ENCODE data around the gene KIAA0232. TPM values are rescaled to one million over a fixed set of nuclear protein-coding genes. Genes with fewer than 3 reads are reported as not detected.
"Not testable (repeated sequence)": the region's sequence is repeated elsewhere in the genome, so short reads cannot be mapped to it uniquely, and the experiment has no call there.

Gene KIAA0232
- total RNA-seq, 1 experiment from 2014 or later: 9.0 TPM

GRCh38 chr4:6754481-6755087, 27.9 kb upstream of the KIAA0232 start:
- DNase-seq (ENCODE audit: low read depth): no peak

GRCh38 chr4:6755088-6755753, 27.3 kb upstream of the KIAA0232 start:
- no peak for DNase-seq (ENCODE audit: low read depth)

DNA sequence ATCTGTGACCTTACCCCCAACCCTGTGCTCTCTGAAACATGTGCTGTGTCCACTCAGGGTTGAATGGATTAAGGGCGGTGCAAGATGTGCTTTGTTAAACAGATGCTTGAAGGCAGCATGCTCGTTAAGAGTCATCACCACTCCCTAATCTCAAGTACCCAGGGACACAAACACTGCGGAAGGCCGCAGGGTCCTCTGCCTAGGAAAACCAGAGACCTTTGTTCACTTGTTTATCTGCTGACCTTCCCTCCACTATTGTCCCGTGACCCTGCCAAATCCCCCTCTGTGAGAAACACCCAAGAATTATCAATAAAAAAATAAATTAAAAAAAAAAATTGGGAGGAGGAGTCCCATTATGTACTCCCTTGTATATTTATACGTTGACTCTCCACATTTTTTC, 26.2 kb upstream of the KIAA0232 start:
- DNase-seq (ENCODE audit: low read depth): not testable (repeated sequence)

- no peak for DNase-seq (ENCODE audit: low read depth)
Observed at GRCh38 chr4:6758728-6759127, 23.8 kb upstream of the KIAA0232 start.

GRCh38 chr4:6760865-6761264, 21.7 kb upstream of the KIAA0232 start:
- no peak for DNase-seq (ENCODE audit: low read depth)

DNA sequence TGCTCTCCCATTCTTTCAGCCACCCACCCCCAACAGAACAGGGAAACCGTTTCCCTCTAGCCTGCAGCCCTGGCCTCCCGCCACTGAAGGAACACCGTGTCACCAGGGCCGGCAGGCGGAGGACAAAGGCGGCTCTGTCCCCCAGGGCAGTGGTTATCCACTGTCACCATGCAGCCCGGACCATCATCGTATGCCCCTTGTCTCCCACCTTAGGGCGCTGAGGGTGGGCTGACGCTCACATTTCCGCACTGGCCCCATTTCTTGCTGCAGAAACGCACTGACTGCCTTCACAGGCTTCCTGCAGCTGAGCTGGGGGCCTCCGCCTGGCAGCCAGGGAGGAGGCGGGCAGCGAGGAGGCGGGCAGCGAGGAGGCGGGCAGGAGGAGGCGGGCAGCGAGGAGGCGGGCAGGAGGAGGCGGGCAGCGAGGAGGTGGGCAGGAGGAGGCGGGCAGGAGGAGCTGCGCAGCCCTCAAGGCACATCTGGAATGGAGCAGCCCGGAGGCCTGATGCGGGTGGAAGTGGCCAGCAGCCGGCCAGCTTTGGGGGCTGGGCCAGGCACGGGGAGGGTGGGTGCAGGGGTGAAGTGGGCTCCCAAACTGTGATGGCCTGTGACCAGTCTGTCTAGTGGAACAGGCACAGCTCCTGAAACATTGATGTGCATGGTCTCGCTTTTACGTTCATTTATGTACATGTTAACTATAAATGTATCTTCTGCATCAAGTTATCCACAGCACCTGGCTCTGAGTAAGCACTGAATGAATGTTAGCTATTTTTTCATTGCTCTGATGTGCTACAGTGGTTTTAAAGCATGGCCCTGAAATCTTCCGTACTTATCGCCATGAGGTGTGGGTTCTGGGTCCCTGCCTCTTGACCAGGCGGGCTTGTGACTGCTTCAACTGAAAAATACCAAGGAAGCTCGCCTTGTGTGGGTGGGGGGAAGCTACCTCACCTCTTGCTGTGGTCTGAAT, 20.6 kb upstream of the KIAA0232 start:
- DNase-seq (ENCODE audit: low read depth): peak; percentile 38

DNA sequence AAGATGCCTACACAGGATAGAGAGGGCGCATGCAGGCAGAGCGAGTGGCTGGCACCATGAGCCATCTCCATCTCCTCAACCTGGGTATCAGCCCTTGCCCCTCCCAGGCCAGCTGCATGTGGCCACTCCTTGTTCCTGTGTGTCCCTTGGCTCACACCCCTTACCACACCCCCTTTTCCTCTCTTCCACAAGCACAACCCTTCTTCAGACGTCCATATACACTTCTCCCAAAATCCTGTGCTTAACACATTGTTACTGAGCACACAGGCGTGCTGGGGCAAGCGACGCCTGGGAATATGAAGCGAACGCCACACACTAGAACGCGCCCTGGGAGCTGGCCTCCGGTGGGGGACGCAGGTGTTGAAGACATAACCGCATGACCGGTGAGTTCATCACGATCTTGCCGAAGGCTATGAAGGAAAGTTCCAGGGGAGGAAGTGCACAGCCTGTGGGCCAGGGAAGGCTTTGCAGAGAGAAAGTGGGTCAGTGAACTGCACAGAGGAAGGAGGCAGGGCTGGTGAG, 19.1 kb upstream of the KIAA0232 start:
- DNase-seq (ENCODE audit: low read depth): peak; percentile 67

- no peak for DNase-seq (ENCODE audit: low read depth)
Observed at GRCh38 chr4:6764976-6765620, 17.4 kb upstream of the KIAA0232 start.

- no peak for DNase-seq (ENCODE audit: low read depth)
Observed at GRCh38 chr4:6765703-6766102, 16.8 kb upstream of the KIAA0232 start.

- no peak for DNase-seq (ENCODE audit: low read depth)
Observed at GRCh38 chr4:6767386-6767747, 15.2 kb upstream of the KIAA0232 start.

DNA sequence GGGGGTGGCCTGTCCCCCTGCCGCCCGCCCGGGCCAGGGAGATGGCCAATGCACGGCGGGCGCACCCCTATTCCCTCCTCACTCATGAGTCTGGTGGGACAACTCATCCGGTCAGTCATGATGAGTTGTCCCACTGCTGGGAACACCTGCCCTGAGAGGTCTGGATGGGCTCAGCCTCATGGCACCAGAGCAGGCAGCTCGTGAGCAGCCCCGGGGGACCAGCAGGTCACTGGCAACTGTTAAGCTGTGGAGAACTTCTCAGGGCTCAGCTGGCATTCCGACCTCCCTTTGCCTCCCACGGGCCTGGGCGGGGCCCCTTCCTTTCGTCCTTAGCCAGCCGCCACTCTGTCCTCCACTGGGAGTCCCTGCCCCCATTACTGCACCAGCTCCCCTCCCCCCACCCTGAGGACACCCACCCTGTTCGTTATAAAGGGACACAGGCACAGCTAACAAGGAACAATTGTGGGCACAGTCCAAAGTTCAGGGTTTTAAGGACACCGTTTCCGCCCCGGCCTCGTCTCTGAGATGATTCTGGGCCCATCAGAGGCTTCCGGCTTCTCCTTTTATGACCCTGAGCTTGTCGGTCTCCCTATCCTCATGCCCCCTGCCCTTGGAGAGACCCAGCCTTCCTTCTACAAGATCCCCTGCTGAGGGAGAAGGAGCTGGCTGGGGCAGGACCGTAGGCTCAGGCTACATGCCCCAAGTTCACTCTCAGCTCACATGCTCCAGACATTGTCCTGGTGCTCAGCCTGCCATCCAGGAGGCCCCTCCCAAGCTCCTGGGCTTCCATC, 14.6 kb upstream of the KIAA0232 start:
- no peak for DNase-seq (ENCODE audit: low read depth)

DNA sequence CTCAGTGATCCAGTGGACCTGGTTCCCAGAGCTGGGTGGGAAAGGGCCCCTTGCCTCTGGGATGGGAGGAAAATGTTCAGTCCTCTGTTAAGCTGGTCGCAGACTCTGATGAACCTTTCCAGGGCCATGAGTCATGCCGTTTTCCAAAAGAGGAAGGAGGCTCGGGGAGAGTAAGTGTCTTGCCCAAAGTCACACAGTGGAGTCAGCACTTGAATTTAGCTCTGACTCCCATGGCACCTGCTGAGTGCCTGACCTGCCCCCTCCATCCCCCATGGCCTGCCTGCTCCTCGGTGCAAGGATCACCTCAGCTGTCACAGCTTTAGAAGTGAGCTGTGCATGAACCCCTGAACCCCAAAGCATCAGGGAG, 14.0 kb upstream of the KIAA0232 start:
- peak; percentile 41 for DNase-seq (ENCODE audit: low read depth)

DNA sequence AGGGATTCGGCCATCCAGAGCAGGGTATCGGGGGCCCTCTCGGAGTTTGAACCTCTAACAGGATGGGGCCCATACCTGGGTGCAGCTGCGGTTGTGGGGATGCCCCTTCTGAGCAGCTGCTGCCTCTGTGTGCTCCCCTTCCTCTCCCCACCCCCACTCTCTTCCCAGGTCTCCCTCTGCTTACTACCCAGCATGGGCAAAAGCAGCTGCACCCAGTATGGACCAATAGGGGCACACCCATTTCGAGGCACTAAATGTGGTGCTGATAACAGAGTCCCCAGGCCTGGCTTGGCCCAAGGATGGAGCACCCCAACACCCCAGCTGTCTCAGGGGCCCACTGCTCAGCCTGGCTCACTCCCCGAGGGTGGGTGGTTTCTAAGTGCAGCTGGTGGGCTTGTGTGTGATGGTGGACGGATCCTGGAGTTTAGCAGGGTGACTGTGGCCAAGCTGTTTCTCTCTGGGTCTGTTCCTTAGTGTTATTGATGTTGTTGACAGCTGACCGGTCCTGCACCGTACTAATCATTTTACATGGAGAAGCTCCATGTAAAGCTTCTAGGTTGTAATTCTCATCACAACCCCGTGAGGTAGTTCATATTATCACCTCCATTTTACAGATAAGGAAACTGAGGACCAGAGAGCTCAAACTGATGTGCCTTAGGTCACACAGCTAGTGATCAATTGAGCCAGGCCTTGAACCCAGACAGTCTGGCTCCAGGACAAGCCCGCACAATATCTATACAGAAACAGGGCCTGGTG, 13.1 kb upstream of the KIAA0232 start:
- DNase-seq (ENCODE audit: low read depth): no peak

- no peak for DNase-seq (ENCODE audit: low read depth)
Observed at GRCh38 chr4:6769989-6770420, 12.5 kb upstream of the KIAA0232 start.

DNA sequence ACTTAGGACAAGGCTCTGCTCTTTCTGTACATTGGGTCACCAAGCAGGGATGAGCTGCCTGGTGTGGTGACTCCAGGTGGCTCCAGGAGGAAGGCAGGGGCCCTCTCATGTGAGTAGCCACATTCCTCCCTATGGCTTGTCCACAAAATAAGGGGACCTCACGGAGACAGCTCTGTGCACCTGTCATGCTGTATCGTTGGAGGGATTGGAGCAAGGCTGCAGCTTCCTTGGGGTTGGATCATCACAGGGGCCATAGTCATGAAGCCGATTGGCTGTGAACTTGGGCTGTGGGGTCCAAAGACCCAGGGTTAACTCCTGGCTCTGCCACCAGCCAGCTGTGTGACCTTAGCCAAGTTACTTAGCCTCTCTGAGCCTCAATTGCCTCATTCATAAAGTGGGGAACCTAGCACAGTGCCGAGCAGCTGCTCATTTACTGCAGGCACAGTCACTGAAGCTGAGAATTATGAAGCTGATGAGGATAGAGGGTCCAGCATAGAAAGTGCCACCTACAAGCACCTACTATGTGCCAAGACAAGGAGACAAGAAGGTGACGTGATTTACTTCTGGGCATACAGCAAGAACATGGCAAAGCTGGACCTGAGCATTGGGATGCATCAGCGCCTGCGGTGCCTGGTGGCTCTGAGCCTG, 11.8 kb upstream of the KIAA0232 start:
- DNase-seq (ENCODE audit: low read depth): no peak

DNA sequence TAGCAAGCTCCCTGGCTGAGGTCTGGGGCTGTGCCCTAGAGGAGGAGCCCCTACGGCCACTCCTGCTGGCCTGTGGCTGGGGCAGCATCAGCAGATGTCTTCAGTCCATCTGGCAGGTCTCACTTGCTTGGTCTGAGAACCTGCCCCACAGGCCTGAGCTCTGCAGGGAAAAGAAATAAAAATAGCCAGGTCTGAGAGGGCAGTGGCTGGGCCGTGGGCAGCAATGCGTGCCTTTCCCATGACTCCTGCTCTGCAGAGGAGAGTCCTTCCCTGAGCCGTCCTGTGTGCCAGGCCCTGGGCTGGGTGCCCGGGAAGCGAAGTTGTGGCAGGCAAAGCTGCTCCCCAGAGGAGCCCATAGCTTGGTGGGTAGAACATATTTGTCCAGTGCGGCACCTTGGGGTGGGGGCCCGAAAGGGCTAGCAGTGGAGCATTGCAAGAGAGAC, 11.3 kb upstream of the KIAA0232 start:
- DNase-seq (ENCODE audit: low read depth): peak; percentile 37

DNA sequence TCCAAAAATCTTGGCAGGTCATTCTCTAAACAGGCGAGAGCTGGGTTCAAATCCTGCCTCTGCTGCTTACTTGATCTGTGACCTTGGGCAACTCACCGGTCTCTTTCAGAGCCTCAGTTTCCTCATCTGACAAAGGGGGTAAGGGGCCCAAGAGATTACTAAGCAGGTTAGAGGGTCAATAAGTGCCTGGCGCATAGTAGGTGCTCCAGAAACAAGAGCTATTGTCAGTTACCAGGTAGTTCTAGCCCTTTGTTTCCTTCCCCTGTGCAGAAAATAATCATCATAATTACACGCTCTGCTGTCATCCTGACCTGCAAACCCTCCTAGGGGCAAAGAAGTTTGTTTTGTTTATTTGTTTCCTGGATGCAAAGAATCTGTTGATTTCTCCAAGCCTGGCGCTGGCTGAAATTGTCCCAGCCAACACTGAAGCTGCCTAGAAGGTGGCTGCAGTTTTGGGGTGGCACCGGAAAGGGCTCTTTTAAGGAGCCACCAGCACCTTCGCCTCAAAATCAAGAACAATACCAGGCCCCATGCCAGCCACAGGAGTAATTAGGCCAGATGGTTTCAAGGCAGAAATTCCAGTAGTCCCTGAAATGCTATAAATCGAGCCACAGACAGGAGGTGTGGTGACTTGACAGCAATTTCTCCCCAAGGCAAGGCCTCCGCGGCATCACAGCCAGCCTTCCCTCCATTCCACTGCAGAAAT, 10.2 kb upstream of the KIAA0232 start:
- peak; percentile 62 for DNase-seq (ENCODE audit: low read depth)

- peak; percentile 54 for DNase-seq (ENCODE audit: low read depth)
Observed at GRCh38 chr4:6773106-6773505, 9.4 kb upstream of the KIAA0232 start.

Data from Daoy (cell line).